Kidney glomerular epithelial cell (primary cell): Measurements from ENCODE around the gene CUX1.
"Not testable (repeated sequence)": the region's sequence is repeated elsewhere in the genome, so short reads cannot be mapped to it uniquely, and the experiment has no call there.

ENCODE experiments used
- DNase-seq: peaks from one replicate; lab custom pipeline; 2025; lab: John Stamatoyannopoulos, UW

CUX1 gene

GRCh38 chr7:102008535-102009262 is 191.3 kb downstream of the CUX1 start:
- no peak for DNase-seq

GRCh38 chr7:102009628-102010027 is 192.2 kb downstream of the CUX1 start:
- no peak for DNase-seq

- DNase-seq, result not testable (repeated sequence)
Observed at GRCh38 chr7:102012112-102012830, 194.8 kb downstream of the CUX1 start.

- DNase-seq, result no peak
Observed at GRCh38 chr7:102012941-102013461, 195.6 kb downstream of the CUX1 start.

- DNase-seq, result no peak
Observed at GRCh38 chr7:102018876-102019275, 201.4 kb downstream of the CUX1 start.

GRCh38 chr7:102019461-102019860 is 202.0 kb downstream of the CUX1 start:
- DNase-seq, result no peak

- no peak for DNase-seq
Observed at GRCh38 chr7:102021841-102022618, 204.6 kb downstream of the CUX1 start.

- no peak for DNase-seq
Observed at GRCh38 chr7:102024005-102024768, 206.8 kb downstream of the CUX1 start.

- DNase-seq, result no peak
Observed at GRCh38 chr7:102024769-102025391, 207.5 kb downstream of the CUX1 start.

GRCh38 chr7:102025777-102026176 is 208.4 kb downstream of the CUX1 start:
- DNase-seq, result not testable (repeated sequence)

- DNase-seq, result no peak
Observed at GRCh38 chr7:102028206-102028826, 210.9 kb downstream of the CUX1 start.

GRCh38 chr7:102029616-102030015 is 212.2 kb downstream of the CUX1 start:
- DNase-seq, result no peak

GRCh38 chr7:102030696-102031095 is 213.3 kb downstream of the CUX1 start:
- no peak for DNase-seq

GRCh38 chr7:102036958-102037357 is 219.5 kb downstream of the CUX1 start:
- DNase-seq, result no peak

- DNase-seq, result no peak
Observed at GRCh38 chr7:102039706-102040105, 222.3 kb downstream of the CUX1 start.

- no peak for DNase-seq
Observed at GRCh38 chr7:102040569-102040968, 223.1 kb downstream of the CUX1 start.

GRCh38 chr7:102042016-102042656 is 224.7 kb downstream of the CUX1 start:
- peak; percentile 52 for DNase-seq

GRCh38 chr7:102042796-102043195 is 225.4 kb downstream of the CUX1 start:
- DNase-seq, result not testable (repeated sequence)

- DNase-seq, result no peak
Observed at GRCh38 chr7:102044641-102044983, 227.2 kb downstream of the CUX1 start.

- peak; percentile 53 for DNase-seq
Observed at GRCh38 chr7:102044984-102045673, 227.7 kb downstream of the CUX1 start.
